ENCODE results near the gene ASB10. TPM values are rescaled to one million over a fixed set of nuclear protein-coding genes. Genes with fewer than 3 reads are reported as not detected.

Gene ASB10
- total and polyA plus RNA-seq, 2 of the 4 experiments (the other 2 are of a cell fraction), result not detected

GRCh38 chr7:151191544-151191943 lies 4.5 kb upstream of the ASB10 start:
- Histone ChIP-seq H2BK20ac (ENCODE audit: low read depth, low read length) (no peak overlapping the region), H3K9me1 (ENCODE audit: insufficient read depth, low read length) (no peaks in the 10 kb centered on the region), H3K4me2 (ENCODE audit: low read depth, low read length) (no peak overlapping the region), H3K27me3 (ENCODE audit: control insufficient read depth, insufficient read depth, low read length) (peaks cover 88% of the 10 kb centered on the region), H3K4me3 (ENCODE audit: insufficient read depth, low read depth, low read length) (no peak overlapping the region), H3K4me1 (ENCODE audit: control insufficient read depth, insufficient read depth, low read length) (no peaks in the 10 kb centered on the region), H3K14ac (replicated peaks; ENCODE audit: low read depth, low read length) (no peak overlapping the region), H3K56ac (ENCODE audit: extremely low read depth, insufficient read depth, low read length) (no peak overlapping the region), H2AK9ac (replicated peaks; ENCODE audit: low read depth, low read length, poor library complexity) (no peak overlapping the region), H2AFZ (replicated peaks; ENCODE audit: low read length, poor library complexity) (no peak overlapping the region), H3K79me1 (ENCODE audit: low read depth in 1 of 2, low read length in 2 of 2) (no peaks in the 10 kb centered on the region), H2BK15ac (ENCODE audit: low read depth, low read length) (no peak overlapping the region), H3K9ac (ENCODE audit: low read depth, low read length) (no peak overlapping the region), H4K20me1 (ENCODE audit: insufficient read depth, low read length) (no peaks in the 10 kb centered on the region), H4K91ac (ENCODE audit: insufficient read depth, low read depth, low read length) (no peak overlapping the region), H2BK5ac (ENCODE audit: low read depth, low read length, poor library complexity, severe bottlenecking) (no peak overlapping the region), H4K8ac (ENCODE audit: low read depth in 2 of 2, low read length in 2 of 2) (no peak overlapping the region), H3K18ac (ENCODE audit: low read depth, low read length) (no peak overlapping the region), H2AK5ac (ENCODE audit: low read depth, low read length) (no peak overlapping the region), H3K9me3 (ENCODE audit: control insufficient read depth, insufficient read depth, low read length) (no peaks in the 10 kb centered on the region), H3K36me3 (ENCODE audit: control insufficient read depth, insufficient read depth, low read length) (no peaks in the 10 kb centered on the region), H3K27ac (ENCODE audit: insufficient read depth, low read length) (no peak overlapping the region), H3K23ac (ENCODE audit: low read depth, low read length) (no peak overlapping the region), H4K5ac (ENCODE audit: low read depth, low read length) (no peak overlapping the region), H2BK120ac (ENCODE audit: low read depth, low read length) (no peak overlapping the region), H3K4ac (ENCODE audit: low read depth, low read length) (no peak overlapping the region)
- TF ChIP-seq MAFK (IDR thresholded peaks at IDR 0.05; ENCODE audit: low read depth, low read length) (no peak), USF2 (IDR thresholded peaks at IDR 0.05; ENCODE audit: low read depth, low read length) (no peak), ELK1 (IDR thresholded peaks at IDR 0.05; ENCODE audit: borderline replicate concordance, low read depth, low read length) (no peak), RFX5 (IDR thresholded peaks at IDR 0.05; ENCODE audit: low read depth, low read length) (no peak), RAD21 (IDR thresholded peaks at IDR 0.05; ENCODE audit: low read length) (no peak), CHD1 (IDR thresholded peaks at IDR 0.05; ENCODE audit: low read depth, low read length) (no peak), CEBPB (IDR thresholded peaks at IDR 0.05; ENCODE audit: low read depth, low read length) (no peak), RCOR1 (IDR thresholded peaks at IDR 0.05; ENCODE audit: insufficient replicate concordance, low read length) (no peak), MAZ (IDR thresholded peaks at IDR 0.05; ENCODE audit: borderline replicate concordance, low read depth, low read length) (no peak), SMC3 (IDR thresholded peaks at IDR 0.05; ENCODE audit: low read depth, low read length) (no peak), FOS (IDR thresholded peaks at IDR 0.05; ENCODE audit: low read depth, low read length) (no peak), BHLHE40 (IDR thresholded peaks at IDR 0.05; ENCODE audit: low read depth, low read length) (no peak)
- ATAC-seq (ENCODE audit: low read depth) (no peak), DNase-seq (no peak)
- intact Hi-C loops (cut with micrococcal nuclease), result no loop called here
- BruUV-seq (replicated peaks), result no TSS peak
- ChIA-PET CTCF (no interaction called here), POLR2A (ENCODE audit: unreplicated experiment) (no interaction called here)
- in situ Hi-C loops (cut with MboI; ENCODE audit: low sequenced_read_pairs), result no loop called here
- dilution Hi-C loops (cut with HindIII; ENCODE audit: low sequenced_read_pairs, unreplicated experiment), result no loop called here
- WGBS, 2 experiments (ENCODE audit: extremely low coverage in 2 of 2, insufficient read length in 1 of 2), result 69% methylated on average over 9 of the region's 12 CpGs; no CpG with 5 or more reads in 1 of the 2 experiments

All from IMR-90 (cell line).